Transverse colon (tissue), 4 donors: ENCODE results near the gene CIT.

Experiments used
- CTCF ChIP-seq, 5 experiments: fragments of 200-600 bp in 3 of 5; fragments of 450-650 bp in 2 of 5; sonication (generic) in 3 of 5; IDR thresholded peaks; 1 replicate in 2 of 5; 2 replicates in 3 of 5; pipeline ENCODE4 v1.5.1; 2016 to 2017; ENCODE audit warnings: antibody characterized with exemption in 5 of 5, inconsistent platforms in 3 of 5, mild to moderate bottlenecking in 2 of 5, moderate library complexity in 1 of 5
- EP300 ChIP-seq: sonication (generic); formaldehyde crosslinking; IDR thresholded peaks from one replicate; pipeline ENCODE4 v1.6.1; 2017; ENCODE audit warnings: antibody characterized with exemption, low read depth
- POLR2A ChIP-seq: fragments of 450-650 bp; IDR thresholded peaks from one replicate; pipeline ENCODE4 v1.6.1; 2016; ENCODE audit warnings: antibody characterized with exemption, mild to moderate bottlenecking, moderate library complexity
- POLR2AphosphoS5 ChIP-seq, 3 donors: sonication (generic); formaldehyde crosslinking; IDR thresholded peaks; one replicate each; pipeline ENCODE4 v1.6.1; 2016; ENCODE audit warnings: antibody characterized with exemption in 3 of 3

GRCh38 chr12:119828300-119828699 lies 48.8 kb downstream of the CIT start:
- TF ChIP-seq CTCF (IDR thresholded peaks at IDR 0.05) (no peak), EP300 (no peak), POLR2AphosphoS5 (IDR thresholded peaks at IDR 0.05) (no peak), POLR2A (no peak)
